GM19025 (cell line): ENCODE measurements around the gene ARCN1.

Source experiments
- ATAC-seq: cut with Tn5 transposase; IDR thresholded peaks from one replicate; pipeline ENCODE4 v1.9.1; 2021; ENCODE audit warnings: mild to moderate bottlenecking, low read depth, moderate library complexity; ENCODE audit not compliant: unreplicated experiment

ARCN1 gene

GRCh38 chr11:118634431-118635236 lies 62.4 kb downstream of the ARCN1 start:
- no peak for ATAC-seq

- no peak for ATAC-seq
Observed at GRCh38 chr11:118635237-118635591, 63.0 kb downstream of the ARCN1 start.

- ATAC-seq = no peak
Observed at GRCh38 chr11:118635642-118636041, 63.4 kb downstream of the ARCN1 start.

- no peak for ATAC-seq
Observed at GRCh38 chr11:118636569-118637290, 64.5 kb downstream of the ARCN1 start.

GRCh38 chr11:118638726-118639125 lies 66.5 kb downstream of the ARCN1 start:
- no peak for ATAC-seq

- no peak for ATAC-seq
Observed at GRCh38 chr11:118639899-118640298, 67.7 kb downstream of the ARCN1 start.

GRCh38 chr11:118640332-118641154 lies 68.3 kb downstream of the ARCN1 start:
- no peak for ATAC-seq

GRCh38 chr11:118641397-118642019 lies 69.3 kb downstream of the ARCN1 start:
- no peak for ATAC-seq

GRCh38 chr11:118643142-118643994 lies 71.2 kb downstream of the ARCN1 start:
- no peak for ATAC-seq

- no peak for ATAC-seq
Observed at GRCh38 chr11:118643995-118644345, 71.8 kb downstream of the ARCN1 start.

- no peak for ATAC-seq
Observed at GRCh38 chr11:118644496-118644895, 72.3 kb downstream of the ARCN1 start.

- ATAC-seq = no peak
Observed at GRCh38 chr11:118645066-118645715, 73.0 kb downstream of the ARCN1 start.

GRCh38 chr11:118646393-118646792 lies 74.2 kb downstream of the ARCN1 start:
- no peak for ATAC-seq

- no peak for ATAC-seq
Observed at GRCh38 chr11:118648291-118648690, 76.1 kb downstream of the ARCN1 start.

- no peak for ATAC-seq
Observed at GRCh38 chr11:118649941-118650340, 77.7 kb downstream of the ARCN1 start.

GRCh38 chr11:118650366-118650765 lies 78.2 kb downstream of the ARCN1 start:
- ATAC-seq = no peak

- no peak for ATAC-seq
Observed at GRCh38 chr11:118651820-118652219, 79.6 kb downstream of the ARCN1 start.
